Hepatocyte (in vitro differentiated cells): ENCODE data around the gene AKAP12.

Experiments used
- EZH2 ChIP-seq: fragments of 200-600 bp; sonication (generic); IDR thresholded peaks from 2 replicates; pipeline ENCODE4 v1.6.1; 2016; ENCODE audit warnings: antibody characterized with exemption, mild to moderate bottlenecking, borderline replicate concordance
- TF ChIP-seq, protein P1 (sequence below): fragments of 200-600 bp; sonication (generic); IDR thresholded peaks from 2 replicates; pipeline ENCODE4 v1.5.1; 2016; ENCODE audit warnings: antibody characterized with exemption, mild to moderate bottlenecking; ENCODE audit not compliant: poor library complexity

DNA sequence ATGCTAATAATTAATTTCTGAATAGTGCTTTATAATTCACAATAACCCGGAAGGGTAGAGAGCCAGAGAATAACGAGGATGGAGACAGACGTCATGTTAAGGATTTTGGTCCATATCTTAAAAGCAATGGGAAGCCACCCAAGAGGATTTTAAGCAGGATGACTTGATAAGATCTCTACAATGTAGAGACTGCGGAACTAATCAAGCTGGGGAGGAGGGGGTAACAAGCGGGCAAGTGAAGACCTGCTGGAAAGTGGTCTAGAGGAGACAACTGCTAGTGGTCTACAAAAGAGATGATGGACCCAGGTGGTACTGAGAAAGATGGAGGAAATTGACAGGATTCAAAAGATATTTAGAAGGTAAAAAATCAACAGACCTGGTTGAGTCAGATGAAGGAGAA is 144.4 kb downstream of the AKAP12 start:
- TF ChIP-seq EZH2, result no peak
- TF ChIP-seq, protein P1, sequence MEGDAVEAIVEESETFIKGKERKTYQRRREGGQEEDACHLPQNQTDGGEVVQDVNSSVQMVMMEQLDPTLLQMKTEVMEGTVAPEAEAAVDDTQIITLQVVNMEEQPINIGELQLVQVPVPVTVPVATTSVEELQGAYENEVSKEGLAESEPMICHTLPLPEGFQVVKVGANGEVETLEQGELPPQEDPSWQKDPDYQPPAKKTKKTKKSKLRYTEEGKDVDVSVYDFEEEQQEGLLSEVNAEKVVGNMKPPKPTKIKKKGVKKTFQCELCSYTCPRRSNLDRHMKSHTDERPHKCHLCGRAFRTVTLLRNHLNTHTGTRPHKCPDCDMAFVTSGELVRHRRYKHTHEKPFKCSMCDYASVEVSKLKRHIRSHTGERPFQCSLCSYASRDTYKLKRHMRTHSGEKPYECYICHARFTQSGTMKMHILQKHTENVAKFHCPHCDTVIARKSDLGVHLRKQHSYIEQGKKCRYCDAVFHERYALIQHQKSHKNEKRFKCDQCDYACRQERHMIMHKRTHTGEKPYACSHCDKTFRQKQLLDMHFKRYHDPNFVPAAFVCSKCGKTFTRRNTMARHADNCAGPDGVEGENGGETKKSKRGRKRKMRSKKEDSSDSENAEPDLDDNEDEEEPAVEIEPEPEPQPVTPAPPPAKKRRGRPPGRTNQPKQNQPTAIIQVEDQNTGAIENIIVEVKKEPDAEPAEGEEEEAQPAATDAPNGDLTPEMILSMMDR, result no peak
